H1 (cell line): ENCODE measurements around the gene DDX59. TPM values are rescaled to one million over a fixed set of nuclear protein-coding genes. Genes with fewer than 3 reads are reported as not detected.

Experiments used
- CTCF ChIA-PET: fragments of 300-600 bp; sonication (Branson Sonifier 250); formaldehyde crosslinking; loops from one replicate; lab custom pipeline; 2021; ENCODE audit not compliant: partially characterized antibody; lab: Charles Lee
- POLR2A ChIA-PET: fragments of 300-600 bp; sonication (Branson Sonifier 250); formaldehyde crosslinking; loops from one replicate; lab custom pipeline; 2021; ENCODE audit warnings: inconsistent platforms; ENCODE audit not compliant: partially characterized antibody; lab: Charles Lee
- DNase-seq, 2 experiments: peaks; one replicate each; pipeline versions ENCODE4 v3.0.0 to v3.0.0-alpha.2; 2010 to 2022; ENCODE audit warnings: low spot score in 2 of 2, low read depth in 1 of 2, mixed read lengths in 1 of 2
- FAIRE-seq: peaks from 2 replicates; lab custom pipeline; 2011; peaks lifted over from hg19 to GRCh38; lab: Jason Lieb, UNC
- H2AFZ ChIP-seq: 2 replicates; pipeline ENCODE4 v1.8.1; 2012; ENCODE audit warnings: low read length, inconsistent platforms
- H2AK5ac ChIP-seq: 2 replicates; pipeline ENCODE4 v1.6.1; 2013; ENCODE audit warnings: low read depth, low read length
- H2BK120ac ChIP-seq: replicated peaks from 2 replicates; pipeline ENCODE3; 2013; ENCODE audit warnings: low read depth, low read length, inconsistent platforms
- H2BK12ac ChIP-seq: 2 replicates; pipeline ENCODE4 v1.6.1; 2013; ENCODE audit warnings: low read depth, low read length
- H2BK15ac ChIP-seq: 2 replicates; pipeline ENCODE4 v1.6.1; 2013; ENCODE audit warnings: low read length
- H2BK20ac ChIP-seq: 2 replicates; pipeline ENCODE4 v1.6.1; 2013; ENCODE audit warnings: low read length
- H2BK5ac ChIP-seq: 2 replicates; pipeline ENCODE4 v1.6.1; 2013; ENCODE audit warnings: low read depth, low read length
- H3K14ac ChIP-seq: 2 replicates; pipeline ENCODE4 v1.6.1; 2013; ENCODE audit warnings: inconsistent platforms; ENCODE audit not compliant: insufficient read length
- H3K18ac ChIP-seq: 2 replicates; pipeline ENCODE4 v1.6.1; 2013; ENCODE audit warnings: low read length; ENCODE audit errors: extremely low read depth
- H3K23ac ChIP-seq: 2 replicates; pipeline ENCODE4 v1.6.1; 2013; ENCODE audit warnings: inconsistent platforms; ENCODE audit not compliant: insufficient read length
- H3K23me2 ChIP-seq: 2 replicates; pipeline ENCODE4 v1.6.1; 2013; ENCODE audit warnings: low read depth, low read length
- H3K27ac ChIP-seq: 2 replicates; pipeline ENCODE4 v1.6.1; 2011; ENCODE audit warnings: low read depth, low read length, inconsistent platforms
- H3K27me3 ChIP-seq, 4 experiments: replicated peaks in 1 of 4; 1 replicate in 1 of 4; 2 replicates in 3 of 4; pipeline versions ENCODE4 v1.6.1 to v1.8.1; 2011 to 2013; ENCODE audit warnings: low read length in 3 of 4, mild to moderate bottlenecking in 3 of 4, inconsistent platforms in 2 of 4, mixed read lengths in 2 of 4, moderate library complexity in 1 of 4; ENCODE audit not compliant: control insufficient read depth in 3 of 4, insufficient read depth in 3 of 4; ENCODE audit errors: extremely low read depth in 1 of 4
- H3K36me3 ChIP-seq, 4 experiments: 2 replicates each; pipeline versions ENCODE4 v1.6.1 to v1.8.1; 2011 to 2013; ENCODE audit warnings: mild to moderate bottlenecking in 4 of 4, low read length in 3 of 4, moderate library complexity in 2 of 4, control low read depth in 1 of 4, inconsistent platforms in 1 of 4; ENCODE audit not compliant: insufficient read depth in 4 of 4, control insufficient read depth in 2 of 4
- H3K4ac ChIP-seq: replicated peaks from 2 replicates; pipeline ENCODE3; 2013; ENCODE audit warnings: low read length, low read depth, mixed read lengths, inconsistent platforms; ENCODE audit not compliant: insufficient read length
- H3K4me1 ChIP-seq, 4 experiments: replicated peaks in 1 of 4; 1 replicate in 1 of 4; 2 replicates in 3 of 4; pipeline versions ENCODE4 v1.6.1 to v1.8.1; 2011 to 2013; ENCODE audit warnings: low read length in 3 of 4, inconsistent platforms in 2 of 4, mixed read lengths in 1 of 4; ENCODE audit not compliant: insufficient read depth in 4 of 4, control insufficient read depth in 3 of 4
- H3K4me2 ChIP-seq, 2 experiments: 2 replicates each; pipeline versions ENCODE4 v1.6.1 to v1.8.1; 2011 to 2013; ENCODE audit warnings: low read depth in 2 of 2, low read length in 2 of 2, control low read depth in 1 of 2, inconsistent platforms in 1 of 2, mild to moderate bottlenecking in 1 of 2; ENCODE audit not compliant: insufficient read depth in 1 of 2
- H3K4me3 ChIP-seq, 4 experiments: fragments of 200-600, 300-600 bp in 1 of 4; sonication (generic), shearing (Covaris generic), sonication (Bioruptor Twin) in 1 of 4; 2 replicates each; pipeline versions ENCODE4 v1.5.1 to v1.8.1; 2011 to 2016; ENCODE audit warnings: low read length in 4 of 4, low read depth in 3 of 4, control low read depth in 2 of 4, inconsistent platforms in 2 of 4, mild to moderate bottlenecking in 2 of 4, mixed read lengths in 1 of 4, moderate library complexity in 1 of 4; ENCODE audit not compliant: insufficient read depth in 2 of 4; ENCODE audit errors: extremely low read depth in 1 of 4
- H3K56ac ChIP-seq: replicated peaks from 2 replicates; pipeline ENCODE3; 2013; ENCODE audit warnings: low read depth, mild to moderate bottlenecking, mixed read lengths, low read length, inconsistent platforms; ENCODE audit not compliant: insufficient read length
- H3K79me1 ChIP-seq: 2 replicates; pipeline ENCODE4 v1.6.1; 2013; ENCODE audit warnings: low read depth, low read length, control low read depth
- H3K79me2 ChIP-seq, 2 experiments: 2 replicates each; pipeline versions ENCODE4 v1.6.1 to v1.8.1; 2012 to 2013; ENCODE audit warnings: low read length in 2 of 2, mild to moderate bottlenecking in 2 of 2, inconsistent platforms in 1 of 2; ENCODE audit not compliant: insufficient read depth in 2 of 2, control insufficient read depth in 1 of 2
- H3K9ac ChIP-seq, 4 experiments: replicated peaks in 1 of 4; 1 replicate in 1 of 4; 2 replicates in 3 of 4; pipeline versions ENCODE4 v1.6.1 to v1.8.1; 2011 to 2013; ENCODE audit warnings: low read depth in 3 of 4, low read length in 3 of 4, control low read depth in 2 of 4, mild to moderate bottlenecking in 2 of 4, moderate library complexity in 2 of 4, inconsistent platforms in 1 of 4; ENCODE audit errors: extremely low read depth in 1 of 4
- H3K9me3 ChIP-seq, 2 experiments: 2 replicates each; pipeline versions ENCODE4 v1.6.1 to v1.8.1; 2012 to 2013; ENCODE audit warnings: mild to moderate bottlenecking in 2 of 2, moderate library complexity in 2 of 2, control low read depth in 1 of 2, inconsistent platforms in 1 of 2, low read depth in 1 of 2, low read length in 1 of 2, mixed read lengths in 1 of 2; ENCODE audit not compliant: insufficient read depth in 2 of 2
- H4K20me1 ChIP-seq, 2 experiments: replicated peaks in 1 of 2; 2 replicates each; pipeline versions ENCODE3 to v1.8.1; 2011 to 2013; ENCODE audit warnings: inconsistent platforms in 2 of 2, low read length in 2 of 2, mild to moderate bottlenecking in 1 of 2; ENCODE audit not compliant: insufficient read depth in 2 of 2, control insufficient read depth in 1 of 2
- H4K5ac ChIP-seq: 2 replicates; pipeline ENCODE4 v1.6.1; 2013; ENCODE audit warnings: low read length, low read depth, mixed read lengths, inconsistent platforms; ENCODE audit not compliant: insufficient read length
- H4K8ac ChIP-seq: 2 replicates; pipeline ENCODE4 v1.8.0; 2013; ENCODE audit warnings: mild to moderate bottlenecking, moderate library complexity, low read length, inconsistent platforms; ENCODE audit not compliant: insufficient read depth; ENCODE audit errors: extremely low read depth
- H4K91ac ChIP-seq: replicated peaks from 2 replicates; pipeline ENCODE3; 2013; ENCODE audit warnings: low read length, mixed read lengths, inconsistent platforms; ENCODE audit not compliant: insufficient read length
- BCL11A ChIP-seq, 2 experiments: IDR thresholded peaks; one replicate each; pipeline ENCODE4 v1.6.1; 2011; ENCODE audit warnings: low read depth in 2 of 2, low read length in 2 of 2, mild to moderate bottlenecking in 2 of 2
- CHD2 ChIP-seq: IDR thresholded peaks from 2 replicates; pipeline ENCODE4 v1.6.1; 2012; ENCODE audit warnings: low read length, improper control_type of control experiment
- EP300 ChIP-seq, 2 experiments: IDR thresholded peaks; 1 replicate in 1 of 2; 2 replicates in 1 of 2; pipeline ENCODE4 v1.6.1; 2011 to 2012; ENCODE audit warnings: low read depth in 2 of 2, low read length in 2 of 2, mild to moderate bottlenecking in 2 of 2, borderline replicate concordance in 1 of 2, inconsistent platforms in 1 of 2, moderate library complexity in 1 of 2
- PHF8 ChIP-seq: fragments of 200-600 bp; sonication (generic); conservative IDR thresholded peaks from 2 replicates; pipeline ENCODE4 v1.7.1; 2012; ENCODE audit warnings: low read depth, mild to moderate bottlenecking, inconsistent platforms, low read length, moderate library complexity
- RAD21 ChIP-seq, 2 experiments: IDR thresholded peaks in 1 of 2; conservative IDR thresholded peaks in 1 of 2; 2 replicates each; pipeline ENCODE4 v1.6.1; 2011; ENCODE audit warnings: low read depth in 2 of 2, low read length in 2 of 2, improper control_type of control experiment in 1 of 2, inconsistent platforms in 1 of 2, mild to moderate bottlenecking in 1 of 2, moderate library complexity in 1 of 2
- SIN3A ChIP-seq, 2 experiments: IDR thresholded peaks in 1 of 2; conservative IDR thresholded peaks in 1 of 2; 2 replicates each; pipeline ENCODE4 v1.6.1; 2011 to 2012; ENCODE audit warnings: low read length in 2 of 2, improper control_type of control experiment in 1 of 2, low read depth in 1 of 2, mild to moderate bottlenecking in 1 of 2
- SP1 ChIP-seq: IDR thresholded peaks from 2 replicates; pipeline ENCODE4 v1.6.1; 2011; ENCODE audit warnings: low read depth, low read length
- YY1 ChIP-seq: IDR thresholded peaks from 2 replicates; pipeline ENCODE4 v1.6.1; 2011; ENCODE audit warnings: low read depth, mild to moderate bottlenecking, low read length
- WGBS, 2 experiments: shearing (Covaris generic) in 1 of 2; methylation state at CpG; one replicate each; pipeline versions ENCODE4 v1.1.6 to v1.1.7; 2013 to 2015; ENCODE audit warnings: low lambda C conversion rate in 2 of 2, mixed read lengths in 2 of 2, inconsistent platforms in 1 of 2, low coverage in 1 of 2, missing lambda C conversion rate in 1 of 2; ENCODE audit not compliant: insufficient replicate concordance in 2 of 2, insufficient coverage in 1 of 2, insufficient read length in 1 of 2; ENCODE audit errors: extremely low coverage in 1 of 2, missing lambda C conversion rate in 1 of 2; 5-methylcytosine and 5-hydroxymethylcytosine counted together
- polyA plus RNA-seq, 7 experiments: library from polyadenylated mRNA; depleted of rRNA in 3 of 7; stranded (reverse) in 5 of 7; unstranded in 2 of 7; fragments of >200 nt in 5 of 7; fragments of 200-250 nt in 2 of 7; gene quantifications; 1 replicate in 5 of 7; 2 replicates in 1 of 7; 4 replicates in 1 of 7; pipeline versions ENCODE4 v1.2.1 to v1.2.3, GENCODE V29; 2011 to 2013; ENCODE audit warnings: missing spikeins in 2 of 7, mixed read lengths in 2 of 7
- total RNA-seq: library from RNA; stranded (reverse); fragmentation: NEBNext Ultra II Directional; extraction: Animal tissue kit (Norgen Biotek cat#: 25700); gene quantifications from 2 replicates; pipeline ENCODE4 v1.2.1, GENCODE V29; 2021

The DDX59 gene
- total and polyA plus RNA-seq, 2 of the 8 experiments (the other 6 are each of a cell fraction or from before 2014, with no cell fraction given): 8.3 to 19.4 TPM

DNA sequence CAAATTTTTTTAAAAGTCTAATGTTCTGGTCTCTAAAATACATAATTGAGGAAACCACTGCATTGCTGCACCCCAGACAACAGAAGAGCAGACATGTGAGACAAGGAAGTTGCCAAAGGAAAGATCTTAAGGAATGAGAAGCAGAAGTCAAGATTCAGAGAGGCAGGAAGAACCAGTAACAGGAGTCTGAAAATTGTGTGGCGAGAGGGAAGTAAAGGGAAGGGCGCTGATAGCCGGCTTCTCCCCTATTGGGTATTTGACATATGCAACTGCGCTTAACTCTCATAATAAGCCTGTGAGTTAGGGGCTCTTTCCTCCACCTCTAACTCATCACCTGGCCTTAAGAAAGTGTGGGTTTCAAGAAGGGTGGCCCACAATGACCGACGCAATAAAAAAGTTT lies 27.2 kb downstream of the DDX59 start:
- H3K4me2 ChIP-seq: no peak overlapping the region
- no peak overlapping the region for H3K18ac ChIP-seq
- H2AFZ ChIP-seq: no peak overlapping the region
- H3K36me3 ChIP-seq: peaks cover 0 to 13% (median 0%) of the 10 kb centered on the region in 4 experiments; a peak in 2 of 8 replicates
- H2BK120ac ChIP-seq: no peak overlapping the region
- no peak overlapping the region for H2BK20ac ChIP-seq
- no peak overlapping the region for H4K8ac ChIP-seq
- H3K56ac ChIP-seq: no peak overlapping the region
- H3K4me3 ChIP-seq: no peak overlapping the region
- no peak overlapping the region for H2BK12ac ChIP-seq
- 94% methylated on average over 6 of the region's 6 CpGs; no CpG with 5 or more reads in 1 of the 2 experiments for WGBS, 2 experiments
- no peaks in the 10 kb centered on the region for H3K23me2 ChIP-seq
- H4K5ac ChIP-seq: no peak overlapping the region
- no peaks in the 10 kb centered on the region for H4K20me1 ChIP-seq
- DNase-seq (no peak), FAIRE-seq (no peak)
- no peaks in the 10 kb centered on the region for H3K79me1 ChIP-seq
- H2BK5ac ChIP-seq: no peak overlapping the region
- no peak overlapping the region for H2BK15ac ChIP-seq
- no peak overlapping the region for H3K9ac ChIP-seq
- H2AK5ac ChIP-seq: no peak overlapping the region
- H3K4me1 ChIP-seq: no peaks in the 10 kb centered on the region
- ChIA-PET POLR2A (interaction anchor here (1.3 kb wide), 1 partner anchor 12 kb away, joined by 4 read pairs; no protein-coding TSS in a partner anchor), CTCF (interaction anchor here (0.6 kb wide), 2 partner anchors 49 to 234 kb away, joined by 3 read pairs; no protein-coding TSS in a partner anchor)
- no peak overlapping the region for H3K14ac ChIP-seq
- no peak overlapping the region for H3K23ac ChIP-seq
- H3K27ac ChIP-seq: no peak overlapping the region
- H3K4ac ChIP-seq: no peak overlapping the region
- no peaks in the 10 kb centered on the region for H3K27me3 ChIP-seq
- H4K91ac ChIP-seq: no peak overlapping the region
- H3K79me2 ChIP-seq: no peaks in the 10 kb centered on the region
- H3K9me3 ChIP-seq: no peaks in the 10 kb centered on the region
- TF ChIP-seq SP1 (no peak), SIN3A (conservative IDR thresholded peaks at IDR 0.05 in 1 of 2, IDR thresholded peaks at IDR 0.05 in 1 of 2; ENCODE audit: low read depth in 1 of 2, low read length in 2 of 2) (no peak), EP300 (IDR thresholded peaks at IDR 0.05; ENCODE audit: borderline replicate concordance in 1 of 2, low read depth in 2 of 2, low read length in 2 of 2) (no peak), PHF8 (no peak), YY1 (no peak), CHD2 (no peak), RAD21 (IDR thresholded peaks at IDR 0.05 in 1 of 2, conservative IDR thresholded peaks at IDR 0.05 in 1 of 2; ENCODE audit: low read depth in 2 of 2, low read length in 2 of 2) (no peak), BCL11A (IDR thresholded peaks at IDR 0.05; ENCODE audit: low read depth in 2 of 2, low read length in 2 of 2) (no peak)
